ENCODE data around the gene C1QB.

DNA sequence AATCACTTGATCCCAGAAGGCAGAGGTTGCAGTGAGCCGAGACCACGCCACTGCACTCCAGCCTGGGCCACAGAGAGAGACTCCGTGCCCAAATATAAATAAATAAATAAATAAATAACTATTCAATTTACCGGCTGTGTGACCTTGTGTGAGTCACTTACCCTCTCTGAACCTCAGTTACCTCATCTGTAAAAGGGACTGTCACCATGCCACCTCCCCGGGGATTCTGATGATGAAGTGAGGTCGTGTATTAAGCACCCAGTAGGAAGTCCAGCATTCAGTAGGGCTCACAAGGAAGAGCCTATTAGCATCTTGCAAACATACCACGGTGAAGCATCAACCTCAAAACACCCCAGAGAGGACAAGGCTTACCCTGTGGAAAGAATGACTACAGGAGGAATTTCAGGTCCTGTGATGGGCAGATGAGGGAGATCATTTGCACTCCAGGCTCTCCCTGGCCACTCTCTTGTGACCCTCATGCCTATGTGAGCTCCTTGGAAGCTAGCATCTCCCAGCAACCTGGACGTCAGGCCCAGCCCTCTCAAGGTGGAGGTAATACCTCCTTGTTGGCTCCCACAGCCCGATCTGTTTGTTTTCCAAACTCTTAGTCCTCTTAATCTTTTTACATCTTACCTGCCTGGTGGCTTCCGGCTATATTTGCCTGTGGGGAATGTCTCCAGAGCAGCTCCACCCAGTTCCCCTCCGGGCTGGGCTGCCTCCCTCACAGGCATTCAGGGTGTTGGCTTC, 24.2 kb upstream of the C1QB start:
- no peak for TF ChIP-seq RAD21 (IDR thresholded peaks at IDR 0.05)
- TF ChIP-seq, protein P1, sequence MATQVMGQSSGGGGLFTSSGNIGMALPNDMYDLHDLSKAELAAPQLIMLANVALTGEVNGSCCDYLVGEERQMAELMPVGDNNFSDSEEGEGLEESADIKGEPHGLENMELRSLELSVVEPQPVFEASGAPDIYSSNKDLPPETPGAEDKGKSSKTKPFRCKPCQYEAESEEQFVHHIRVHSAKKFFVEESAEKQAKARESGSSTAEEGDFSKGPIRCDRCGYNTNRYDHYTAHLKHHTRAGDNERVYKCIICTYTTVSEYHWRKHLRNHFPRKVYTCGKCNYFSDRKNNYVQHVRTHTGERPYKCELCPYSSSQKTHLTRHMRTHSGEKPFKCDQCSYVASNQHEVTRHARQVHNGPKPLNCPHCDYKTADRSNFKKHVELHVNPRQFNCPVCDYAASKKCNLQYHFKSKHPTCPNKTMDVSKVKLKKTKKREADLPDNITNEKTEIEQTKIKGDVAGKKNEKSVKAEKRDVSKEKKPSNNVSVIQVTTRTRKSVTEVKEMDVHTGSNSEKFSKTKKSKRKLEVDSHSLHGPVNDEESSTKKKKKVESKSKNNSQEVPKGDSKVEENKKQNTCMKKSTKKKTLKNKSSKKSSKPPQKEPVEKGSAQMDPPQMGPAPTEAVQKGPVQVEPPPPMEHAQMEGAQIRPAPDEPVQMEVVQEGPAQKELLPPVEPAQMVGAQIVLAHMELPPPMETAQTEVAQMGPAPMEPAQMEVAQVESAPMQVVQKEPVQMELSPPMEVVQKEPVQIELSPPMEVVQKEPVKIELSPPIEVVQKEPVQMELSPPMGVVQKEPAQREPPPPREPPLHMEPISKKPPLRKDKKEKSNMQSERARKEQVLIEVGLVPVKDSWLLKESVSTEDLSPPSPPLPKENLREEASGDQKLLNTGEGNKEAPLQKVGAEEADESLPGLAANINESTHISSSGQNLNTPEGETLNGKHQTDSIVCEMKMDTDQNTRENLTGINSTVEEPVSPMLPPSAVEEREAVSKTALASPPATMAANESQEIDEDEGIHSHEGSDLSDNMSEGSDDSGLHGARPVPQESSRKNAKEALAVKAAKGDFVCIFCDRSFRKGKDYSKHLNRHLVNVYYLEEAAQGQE (IDR thresholded peaks at IDR 0.05), result no peak
- TF ChIP-seq, protein P2, sequence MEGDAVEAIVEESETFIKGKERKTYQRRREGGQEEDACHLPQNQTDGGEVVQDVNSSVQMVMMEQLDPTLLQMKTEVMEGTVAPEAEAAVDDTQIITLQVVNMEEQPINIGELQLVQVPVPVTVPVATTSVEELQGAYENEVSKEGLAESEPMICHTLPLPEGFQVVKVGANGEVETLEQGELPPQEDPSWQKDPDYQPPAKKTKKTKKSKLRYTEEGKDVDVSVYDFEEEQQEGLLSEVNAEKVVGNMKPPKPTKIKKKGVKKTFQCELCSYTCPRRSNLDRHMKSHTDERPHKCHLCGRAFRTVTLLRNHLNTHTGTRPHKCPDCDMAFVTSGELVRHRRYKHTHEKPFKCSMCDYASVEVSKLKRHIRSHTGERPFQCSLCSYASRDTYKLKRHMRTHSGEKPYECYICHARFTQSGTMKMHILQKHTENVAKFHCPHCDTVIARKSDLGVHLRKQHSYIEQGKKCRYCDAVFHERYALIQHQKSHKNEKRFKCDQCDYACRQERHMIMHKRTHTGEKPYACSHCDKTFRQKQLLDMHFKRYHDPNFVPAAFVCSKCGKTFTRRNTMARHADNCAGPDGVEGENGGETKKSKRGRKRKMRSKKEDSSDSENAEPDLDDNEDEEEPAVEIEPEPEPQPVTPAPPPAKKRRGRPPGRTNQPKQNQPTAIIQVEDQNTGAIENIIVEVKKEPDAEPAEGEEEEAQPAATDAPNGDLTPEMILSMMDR (IDR thresholded peaks at IDR 0.05; ENCODE audit: low read depth, low read length, missing input control), result no peak
- TF ChIP-seq YY1 (IDR thresholded peaks at IDR 0.05), result no peak
- TF ChIP-seq TAF1 (conservative IDR thresholded peaks at IDR 0.05), result no peak
- TF ChIP-seq RXRA (IDR thresholded peaks at IDR 0.05), result no peak
- TF ChIP-seq, protein P3, sequence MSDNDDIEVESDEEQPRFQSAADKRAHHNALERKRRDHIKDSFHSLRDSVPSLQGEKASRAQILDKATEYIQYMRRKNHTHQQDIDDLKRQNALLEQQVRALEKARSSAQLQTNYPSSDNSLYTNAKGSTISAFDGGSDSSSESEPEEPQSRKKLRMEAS (IDR thresholded peaks at IDR 0.05), result no peak
- TF ChIP-seq JUND (IDR thresholded peaks at IDR 0.05), result no peak
- no peak for TF ChIP-seq FOXA1 (IDR thresholded peaks at IDR 0.05)

All from liver (tissue), 3 donors.